ENCODE data around the gene M1AP. TPM values are rescaled to one million over a fixed set of nuclear protein-coding genes. Genes with fewer than 3 reads are reported as not detected.

M1AP gene
- total RNA-seq, 4 donors from 2014 or later: 0.19 TPM; not detected in 3

DNA sequence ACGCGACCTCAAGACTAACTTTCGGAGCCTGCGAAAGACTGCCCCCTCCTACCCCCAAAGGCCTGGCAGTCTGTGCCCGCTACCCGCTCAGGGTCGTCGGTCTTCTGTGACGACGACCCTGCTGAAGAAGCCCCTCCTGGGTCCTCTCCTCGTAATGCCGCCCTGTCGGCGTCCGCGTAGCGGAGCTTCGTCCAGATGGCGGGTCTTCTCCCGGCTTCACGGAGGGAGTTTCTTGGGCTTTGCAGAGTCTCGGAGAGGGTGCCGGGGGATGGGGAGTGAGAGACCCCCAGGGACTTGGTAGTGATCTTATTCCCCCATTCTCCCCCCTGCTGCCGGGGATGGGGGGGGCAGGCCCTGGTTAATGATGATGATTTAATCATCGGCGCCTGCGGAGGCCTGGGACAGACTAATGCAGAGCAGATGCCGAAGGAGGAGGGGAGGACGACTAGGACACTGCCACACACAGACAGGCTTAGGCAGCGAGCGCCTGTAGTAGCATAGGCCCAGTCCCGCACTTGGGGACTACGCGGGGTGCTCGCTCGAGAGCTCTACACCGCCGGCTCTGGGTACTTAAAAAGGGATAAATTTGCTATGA is 140.1 kb downstream of the M1AP start:
- TF ChIP-seq, protein P1, sequence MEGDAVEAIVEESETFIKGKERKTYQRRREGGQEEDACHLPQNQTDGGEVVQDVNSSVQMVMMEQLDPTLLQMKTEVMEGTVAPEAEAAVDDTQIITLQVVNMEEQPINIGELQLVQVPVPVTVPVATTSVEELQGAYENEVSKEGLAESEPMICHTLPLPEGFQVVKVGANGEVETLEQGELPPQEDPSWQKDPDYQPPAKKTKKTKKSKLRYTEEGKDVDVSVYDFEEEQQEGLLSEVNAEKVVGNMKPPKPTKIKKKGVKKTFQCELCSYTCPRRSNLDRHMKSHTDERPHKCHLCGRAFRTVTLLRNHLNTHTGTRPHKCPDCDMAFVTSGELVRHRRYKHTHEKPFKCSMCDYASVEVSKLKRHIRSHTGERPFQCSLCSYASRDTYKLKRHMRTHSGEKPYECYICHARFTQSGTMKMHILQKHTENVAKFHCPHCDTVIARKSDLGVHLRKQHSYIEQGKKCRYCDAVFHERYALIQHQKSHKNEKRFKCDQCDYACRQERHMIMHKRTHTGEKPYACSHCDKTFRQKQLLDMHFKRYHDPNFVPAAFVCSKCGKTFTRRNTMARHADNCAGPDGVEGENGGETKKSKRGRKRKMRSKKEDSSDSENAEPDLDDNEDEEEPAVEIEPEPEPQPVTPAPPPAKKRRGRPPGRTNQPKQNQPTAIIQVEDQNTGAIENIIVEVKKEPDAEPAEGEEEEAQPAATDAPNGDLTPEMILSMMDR (IDR thresholded peaks at IDR 0.05): no peak
- no peak for TF ChIP-seq POLR2A (IDR thresholded peaks at IDR 0.05)
- H3K9me3 ChIP-seq: no peaks in the 10 kb centered on the region
- peak overlapping the region; percentile 96 to 99 (median 97) for H3K27ac ChIP-seq
- WGBS, 2 donors: 15 to 38% methylated on average over 9 to 20 of the region's 38 CpGs
- H3K4me1 ChIP-seq: peaks cover 26 to 50% (median 28%) of the 10 kb centered on the region in 3 donors
- H3K27me3 ChIP-seq: peaks cover 5 to 56% (median 14%) of the 10 kb centered on the region in 4 donors
- intact Hi-C loops (cut with DNase I): no loop called here
- H3K4me3 ChIP-seq: peak overlapping the region; percentile 56 to 86 (median 72)
- peaks cover 0 to 23% (median 9%) of the 10 kb centered on the region in 3 donors for H3K36me3 ChIP-seq
- DNase-seq: no peak

Other genes starting within 250 kb of the M1AP start
- gene C2orf81, start 226.7 kb downstream of the M1AP start, total RNA-seq: under 1 TPM; 0.22 to 0.76 (median 0.59) TPM
- gene WDR54, start 226.6 kb downstream of the M1AP start, total RNA-seq: 1 to 10 TPM; 3.1 to 9.1 (median 6.0) TPM
- gene RTKN, start 206.4 kb downstream of the M1AP start, total RNA-seq: 10 to 100 TPM; 20.2 to 37.8 (median 27.9) TPM
- 10 to 100 TPM in 3 of 4 donors, 1 to 10 TPM in 1; 5.4 to 41.9 (median 20.3) TPM for gene INO80B, start 193.2 kb downstream of the M1AP start, total RNA-seq
- gene WBP1, start 189.9 kb downstream of the M1AP start, total RNA-seq: 10 to 100 TPM; 14.2 to 34.1 (median 25.3) TPM
- gene MOGS, start 182.9 kb downstream of the M1AP start, total RNA-seq: 10 to 100 TPM; 29.3 to 37.4 (median 33.9) TPM
- gene MRPL53, start 175.7 kb downstream of the M1AP start, total RNA-seq: 10 to 100 TPM; 10.7 to 25.2 (median 22.1) TPM
- gene CCDC142, start 165.3 kb downstream of the M1AP start, total RNA-seq: 10 to 100 TPM in 2 of 4 donors, 1 to 10 TPM in 2; 6.5 to 24.6 (median 14.5) TPM
- 10 to 100 TPM; 11.2 to 27.7 (median 17.5) TPM for gene TTC31, start 165.2 kb downstream of the M1AP start, total RNA-seq
- gene LBX2, start 148.7 kb downstream of the M1AP start, total RNA-seq: under 1 TPM in 2 of 4 donors, not detected in 2; 0.38 to 0.57 TPM
- gene PCGF1, start 140.6 kb downstream of the M1AP start, total RNA-seq: 10 to 100 TPM in 3 of 4 donors, 1 to 10 TPM in 1; 4.4 to 16.2 (median 14.7) TPM
- not detected for gene TLX2, start 133.9 kb downstream of the M1AP start, total RNA-seq
- gene DQX1, start 122.1 kb downstream of the M1AP start, total RNA-seq: 10 to 100 TPM in 1 of 4 donors, 1 to 10 TPM in 3; 3.8 to 13.3 (median 5.7) TPM
- gene AUP1, start 118.6 kb downstream of the M1AP start, total RNA-seq: 100 to 1,000 TPM in 2 of 4 donors, 10 to 100 TPM in 2; 79.9 to 142 (median 105) TPM
- gene HTRA2, start 118.4 kb downstream of the M1AP start, total RNA-seq: 10 to 100 TPM; 16.9 to 25.8 (median 22.0) TPM
- 1 to 10 TPM in 2 of 4 donors, under 1 TPM in 1, not detected in 1; 0.48 to 4.3 (median 3.2) TPM for gene LOXL3, start 94.4 kb downstream of the M1AP start, total RNA-seq
- 1 to 10 TPM in 2 of 4 donors, under 1 TPM in 1, not detected in 1; 0.88 to 6.7 (median 3.0) TPM for gene DOK1, start 93.6 kb downstream of the M1AP start, total RNA-seq
- 1 to 10 TPM in 3 of 4 donors, under 1 TPM in 1; 0.42 to 6.1 (median 1.7) TPM for gene SEMA4F, start 5.9 kb upstream of the M1AP start, total RNA-seq
- gene HK2, start 185.8 kb upstream of the M1AP start, total RNA-seq: 10 to 100 TPM; 11.2 to 45.4 (median 25.1) TPM

Measured in esophagus squamous epithelium (tissue), 5 donors.